AML-193 (cell line): Measurements from ENCODE around the gene SIRT7.

Experiments used
- DNase-seq, 2 experiments: peaks; one replicate each; lab custom pipeline; 2025; lab: John Stamatoyannopoulos, UW

Gene SIRT7

GRCh38 chr17:81863833-81864768, 53.9 kb downstream of the SIRT7 start:
- no peak for DNase-seq

- DNase-seq, result peak; percentile 32 to 55
Observed at GRCh38 chr17:81863123-81863675, 54.8 kb downstream of the SIRT7 start.
